Activated CD8-positive, alpha-beta memory T cell treated with anti-CD3 and anti-CD28 coated beads, Interleukin-2, amount 50 U/mL, for 1 hour (primary cell): Measurements from ENCODE around the gene ZNF70.

Experiments used
- DNase-seq: peaks from one replicate; pipeline ENCODE4 v3.0.0-alpha.2; 2020; ENCODE audit errors: extremely low read depth

Gene ZNF70

DNA sequence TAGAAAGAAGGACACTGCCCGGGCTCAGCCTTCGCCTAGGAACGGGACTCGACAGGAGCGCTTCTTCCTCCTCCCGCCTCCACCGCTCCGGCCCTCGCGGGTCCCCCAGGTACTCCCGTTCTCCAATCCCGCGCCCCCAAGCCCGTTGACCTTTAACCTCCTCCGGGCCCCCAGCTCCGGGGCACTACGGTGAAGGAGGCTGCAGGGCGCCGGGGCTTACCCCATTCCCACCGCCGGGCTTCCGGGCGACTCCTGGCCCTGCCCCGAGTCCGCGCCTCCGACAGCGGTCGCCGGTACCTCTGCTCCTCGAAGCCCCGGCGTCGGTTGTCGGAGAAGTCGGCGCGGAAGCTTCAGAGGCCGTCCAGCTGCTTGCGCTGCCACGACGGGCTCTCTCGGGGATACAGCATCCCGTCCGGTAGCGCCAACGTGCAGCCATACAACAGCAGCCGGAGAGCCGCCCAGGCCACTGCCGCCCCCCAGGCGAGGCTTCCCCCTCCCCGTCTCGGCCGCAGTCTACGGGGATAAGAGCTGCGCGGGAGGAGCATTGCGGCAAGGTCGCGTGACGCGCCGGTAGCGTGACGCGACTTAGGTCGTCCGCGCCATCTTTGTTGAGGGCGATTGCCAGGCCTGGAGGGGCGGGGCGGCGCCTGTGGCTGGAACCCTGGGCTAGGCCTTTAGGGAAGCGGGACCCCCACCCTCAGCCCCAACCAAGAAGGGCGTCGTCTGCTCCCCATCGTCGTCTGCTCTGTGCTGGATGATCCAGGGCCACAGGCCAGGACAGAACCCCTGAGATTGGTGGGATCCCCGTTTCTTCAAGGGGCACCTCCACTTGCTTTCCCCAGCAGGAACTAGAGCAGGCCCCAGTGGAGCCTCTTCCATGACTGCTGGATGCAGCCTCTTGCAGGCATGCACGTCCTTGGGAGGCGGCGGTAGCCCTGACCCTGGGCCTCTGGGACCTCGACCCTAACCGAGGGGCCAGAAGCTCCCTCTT, 33.8 kb downstream of the ZNF70 start:
- peak; percentile 56 for DNase-seq

GRCh38 chr22:23715806-23716375, 35.0 kb downstream of the ZNF70 start:
- DNase-seq: no peak

DNA sequence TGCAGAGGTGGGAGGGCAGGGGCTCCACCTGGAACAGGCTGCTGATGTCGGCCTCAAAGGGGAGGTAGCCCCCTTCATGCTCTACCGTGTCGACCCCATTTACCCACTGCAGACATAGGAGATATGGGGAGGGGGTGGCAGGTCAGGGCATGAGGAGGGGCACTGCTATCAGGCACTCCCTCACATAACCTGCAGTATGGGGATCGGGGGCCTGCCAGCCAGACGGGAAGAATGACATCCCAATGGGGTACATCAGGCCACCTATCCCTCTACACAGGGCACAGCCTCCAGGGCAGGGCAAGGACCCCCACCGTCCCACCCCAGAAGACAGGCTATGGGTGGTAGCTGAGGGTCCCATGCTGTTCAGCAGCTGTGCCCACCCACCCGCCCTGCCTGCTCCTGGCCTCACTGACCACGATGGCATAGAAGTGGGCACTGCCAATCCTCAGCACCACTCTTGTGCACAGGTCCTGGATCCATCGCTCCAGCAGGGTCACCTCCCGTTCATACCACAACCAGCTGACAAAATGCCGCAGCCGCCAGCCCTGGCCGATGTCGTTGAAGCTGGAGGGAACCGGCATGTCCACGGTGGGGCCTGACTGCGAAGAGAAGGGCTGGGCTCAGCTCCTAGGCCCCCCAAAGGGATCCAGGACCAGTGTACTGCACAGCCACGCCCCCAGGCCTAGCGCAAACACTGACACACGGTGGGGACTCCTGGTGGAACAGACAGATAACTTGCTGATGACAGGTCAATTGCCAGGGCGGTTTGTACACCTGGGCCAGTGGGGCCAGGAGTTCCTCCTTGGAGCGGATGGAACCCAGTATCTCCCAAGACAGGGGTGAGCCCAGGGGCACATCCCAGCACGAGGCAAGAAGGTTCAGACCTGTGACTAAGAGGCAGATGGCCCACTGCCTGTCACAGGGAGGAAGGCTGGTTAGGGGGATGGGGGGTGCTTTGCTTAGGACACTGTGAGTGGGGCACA, 36.0 kb downstream of the ZNF70 start:
- DNase-seq: no peak

- no peak for DNase-seq
Measured at GRCh38 chr22:23713696-23714595, 37.0 kb downstream of the ZNF70 start.

DNA sequence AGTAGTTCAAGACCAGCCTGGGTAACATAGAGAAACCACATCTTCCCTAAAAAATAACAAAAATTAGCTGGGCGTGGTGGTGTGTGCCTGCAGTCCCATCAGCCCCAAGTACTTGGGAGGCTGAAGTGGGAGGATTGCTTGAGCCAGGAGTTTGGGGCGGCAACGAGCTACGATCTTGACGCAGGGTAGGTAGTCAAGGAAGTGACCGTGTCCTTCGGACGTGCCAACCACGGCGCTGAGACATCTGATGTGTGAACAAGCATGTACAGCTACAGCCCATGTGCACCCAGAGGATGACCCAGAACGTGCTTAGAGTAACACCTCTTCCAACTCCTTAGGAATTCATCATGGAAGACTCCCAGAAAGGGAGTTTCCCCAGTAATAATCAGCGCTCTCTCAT, 38.7 kb downstream of the ZNF70 start:
- DNase-seq: no peak

- no peak for DNase-seq
Measured at GRCh38 chr22:23709107-23709506, 41.8 kb downstream of the ZNF70 start.

DNA sequence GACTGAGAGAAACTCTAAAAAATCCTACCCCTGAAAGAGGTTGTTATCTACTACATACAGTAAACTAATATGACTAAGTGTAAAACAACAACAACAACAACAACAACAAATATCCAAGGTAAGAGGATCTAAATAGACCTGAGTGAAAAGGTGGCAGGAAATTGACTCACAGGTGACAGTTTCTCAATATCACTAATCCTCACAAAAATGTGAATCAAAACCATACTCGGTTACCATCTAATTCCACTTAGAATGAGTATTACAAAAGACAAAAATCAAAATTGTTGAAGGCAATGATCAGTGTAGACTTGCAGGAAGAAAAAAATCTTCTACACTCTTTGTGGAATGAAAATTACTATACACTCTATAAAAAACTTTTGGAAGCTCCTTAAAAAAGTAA, 42.6 kb downstream of the ZNF70 start:
- no peak for DNase-seq

DNA sequence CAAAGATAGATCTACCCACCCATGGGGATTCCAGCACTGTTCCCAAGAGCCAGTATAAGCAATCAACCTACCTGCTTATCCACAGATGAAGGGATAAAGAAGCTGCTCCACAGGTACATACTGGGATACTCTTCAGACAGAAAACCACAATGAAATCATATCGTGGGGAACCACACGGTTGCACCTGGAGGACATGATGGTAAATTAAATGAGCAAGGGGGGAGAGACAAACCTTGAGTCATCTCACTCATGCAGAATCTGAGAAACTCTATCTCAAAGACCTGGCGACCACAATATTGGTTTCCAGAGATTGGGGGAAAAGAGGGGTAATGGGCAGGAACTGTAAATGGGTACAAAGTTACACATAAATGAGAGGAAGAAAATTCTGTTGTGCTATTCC, 45.6 kb downstream of the ZNF70 start:
- DNase-seq: no peak

DNA sequence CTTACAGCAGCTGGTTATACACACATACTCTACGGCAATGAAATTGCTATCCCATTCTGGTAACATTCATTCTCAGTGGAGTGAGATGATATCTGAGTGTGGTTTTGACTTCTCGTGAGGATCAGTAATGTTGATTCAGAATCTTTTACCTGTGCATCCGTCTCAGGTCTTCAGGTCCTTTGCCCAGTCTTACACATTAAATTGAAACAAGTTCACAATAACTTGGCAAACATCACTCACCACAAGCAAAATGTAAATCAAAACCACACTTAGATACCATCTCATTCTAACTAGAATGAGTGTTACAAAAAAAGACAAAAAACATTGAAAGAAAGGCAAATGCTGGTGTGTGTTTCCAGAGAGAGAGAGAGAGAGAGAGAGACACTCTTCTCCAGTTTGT, 46.1 kb downstream of the ZNF70 start:
- DNase-seq: no peak

DNA sequence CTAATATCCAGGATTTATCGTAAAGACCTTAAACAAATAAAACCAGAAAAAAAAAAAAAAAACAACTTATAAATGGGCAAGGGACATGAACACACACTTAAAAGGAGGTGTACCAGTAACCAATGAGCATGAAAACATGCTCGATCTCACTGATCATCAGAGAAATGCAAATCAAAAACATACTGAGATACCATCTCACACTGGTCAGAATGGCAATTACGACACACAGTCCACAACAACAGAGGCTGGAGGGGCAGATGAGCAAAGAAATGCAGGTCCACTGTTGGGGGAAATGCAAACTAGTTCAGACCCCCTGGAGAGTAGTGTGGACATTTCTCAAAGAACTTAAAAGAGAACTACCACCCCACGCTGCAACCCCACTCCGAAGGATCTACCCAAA, 46.9 kb downstream of the ZNF70 start:
- DNase-seq: no peak

- no peak for DNase-seq
Measured at GRCh38 chr22:23700706-23701105, 50.2 kb downstream of the ZNF70 start.

DNA sequence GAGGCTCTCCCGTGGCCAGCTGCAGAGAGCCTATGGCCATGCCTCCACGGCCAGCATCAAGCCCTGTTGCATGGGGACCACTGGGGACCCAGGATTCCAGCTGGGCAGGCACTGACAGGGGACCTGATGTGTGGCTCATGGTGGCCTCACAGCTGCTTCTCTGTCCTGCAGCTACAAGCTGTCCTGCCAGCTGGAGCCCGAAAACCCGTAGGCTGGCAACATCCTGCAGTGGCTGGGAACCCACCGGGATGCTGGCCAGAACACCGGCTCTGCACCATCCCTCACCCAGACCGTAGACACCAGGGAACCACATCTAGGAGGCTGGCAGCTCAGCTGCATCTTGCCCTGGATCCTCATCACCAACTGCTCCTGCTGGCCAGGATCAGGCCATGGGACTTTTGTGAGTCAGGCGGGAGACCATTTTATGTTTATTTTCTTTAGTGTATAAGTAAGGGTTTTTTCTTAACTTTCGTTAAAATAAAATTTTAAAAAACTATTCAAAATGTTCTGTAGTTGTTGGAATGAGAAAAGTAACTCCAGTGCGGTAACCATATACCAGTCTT, 52.2 kb downstream of the ZNF70 start:
- DNase-seq: no peak

- DNase-seq: no peak
Measured at GRCh38 chr22:23698094-23698493, 52.8 kb downstream of the ZNF70 start.

DNA sequence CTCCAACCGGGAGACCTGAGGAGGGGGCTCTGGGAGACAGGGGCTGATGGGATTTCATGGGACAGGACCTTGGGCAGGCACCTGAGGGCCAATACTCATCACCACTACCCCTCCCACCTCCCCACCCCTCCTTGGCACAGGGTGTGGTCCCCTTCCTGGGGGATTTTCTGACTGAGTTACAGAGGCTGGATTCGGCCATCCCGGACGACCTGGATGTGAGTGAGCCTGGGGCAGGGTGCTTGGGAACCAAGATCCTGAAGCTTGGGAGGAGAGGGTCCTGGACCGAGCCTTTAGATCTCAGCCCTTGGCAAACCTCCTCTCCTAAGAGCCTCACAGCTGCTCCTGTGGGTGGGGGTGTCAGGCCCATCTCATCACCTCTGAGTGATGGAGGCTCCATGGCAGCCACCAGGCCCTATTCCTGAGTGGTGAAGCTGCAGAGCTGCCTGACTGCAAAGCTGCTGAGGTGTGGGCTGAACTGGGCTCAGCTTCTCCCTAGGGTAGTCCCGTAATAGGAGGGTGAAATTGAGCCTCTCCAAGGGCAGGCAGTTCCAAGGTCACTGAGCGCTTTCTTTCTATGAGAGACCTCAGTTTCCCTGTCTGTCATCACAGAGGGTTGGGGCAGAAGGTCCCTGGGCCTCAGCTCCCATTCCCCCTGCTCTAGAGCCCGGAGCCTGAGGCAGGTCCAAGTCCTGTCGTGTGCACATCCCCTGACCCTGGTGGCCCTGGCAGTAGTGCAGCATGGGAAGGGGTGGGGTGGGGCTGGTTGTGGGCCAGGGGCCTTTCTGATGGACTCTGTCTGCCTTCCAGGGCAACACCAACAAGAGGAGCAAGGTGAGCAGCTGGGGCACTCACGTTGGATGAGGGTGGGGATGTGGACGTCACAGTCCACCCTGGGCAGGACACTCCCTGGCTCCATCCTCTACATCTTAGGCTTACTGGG, 53.6 kb downstream of the ZNF70 start:
- no peak for DNase-seq

DNA sequence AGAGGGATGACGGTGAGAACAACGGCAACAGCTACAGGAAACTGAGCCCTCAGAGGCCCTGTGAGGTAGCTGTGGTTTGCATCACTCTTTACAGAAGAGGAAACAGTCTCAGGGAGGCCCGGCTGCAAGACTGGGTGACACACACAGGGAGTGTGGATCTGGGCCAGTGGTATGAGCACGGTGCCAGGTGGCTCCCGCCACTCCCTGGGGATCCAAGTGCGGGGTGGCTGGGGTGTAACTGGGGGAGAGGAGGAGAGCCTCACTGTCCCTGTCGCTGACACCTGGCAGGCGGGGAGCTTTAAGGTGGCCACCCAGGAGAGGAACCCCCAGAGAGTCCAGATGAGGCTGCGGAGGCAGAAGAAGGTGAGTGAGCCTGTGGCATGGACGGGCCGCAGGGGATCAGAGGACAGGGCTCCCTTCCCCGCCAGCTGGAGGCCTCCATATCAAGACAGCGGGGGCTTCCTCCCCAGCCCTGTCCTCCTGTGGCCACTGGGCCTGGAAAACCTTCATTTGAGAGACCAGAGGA, 54.5 kb downstream of the ZNF70 start:
- DNase-seq: peak; percentile 69

GRCh38 chr22:23695571-23696325, 55.2 kb downstream of the ZNF70 start:
- DNase-seq: no peak

DNA sequence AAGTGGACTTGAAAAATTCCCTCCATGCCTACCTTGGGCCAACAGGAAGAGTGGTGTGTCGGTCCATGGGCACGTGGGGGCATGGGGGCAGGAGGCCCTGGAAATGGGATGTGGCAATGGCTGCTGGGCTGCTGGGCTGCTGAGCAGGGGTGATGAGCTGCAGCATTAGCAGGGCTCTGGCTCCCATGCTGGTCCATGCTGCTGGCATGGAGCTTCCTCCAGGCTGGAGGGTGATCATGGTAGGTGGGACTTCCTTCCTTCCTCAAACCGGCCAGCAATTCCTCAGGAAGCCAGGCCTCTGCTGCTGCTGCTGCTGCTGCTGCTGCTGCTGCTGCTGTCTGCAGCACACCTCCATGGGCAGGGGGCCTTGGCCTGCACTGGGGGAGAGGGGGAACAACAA, 55.8 kb downstream of the ZNF70 start:
- DNase-seq: no peak

DNA sequence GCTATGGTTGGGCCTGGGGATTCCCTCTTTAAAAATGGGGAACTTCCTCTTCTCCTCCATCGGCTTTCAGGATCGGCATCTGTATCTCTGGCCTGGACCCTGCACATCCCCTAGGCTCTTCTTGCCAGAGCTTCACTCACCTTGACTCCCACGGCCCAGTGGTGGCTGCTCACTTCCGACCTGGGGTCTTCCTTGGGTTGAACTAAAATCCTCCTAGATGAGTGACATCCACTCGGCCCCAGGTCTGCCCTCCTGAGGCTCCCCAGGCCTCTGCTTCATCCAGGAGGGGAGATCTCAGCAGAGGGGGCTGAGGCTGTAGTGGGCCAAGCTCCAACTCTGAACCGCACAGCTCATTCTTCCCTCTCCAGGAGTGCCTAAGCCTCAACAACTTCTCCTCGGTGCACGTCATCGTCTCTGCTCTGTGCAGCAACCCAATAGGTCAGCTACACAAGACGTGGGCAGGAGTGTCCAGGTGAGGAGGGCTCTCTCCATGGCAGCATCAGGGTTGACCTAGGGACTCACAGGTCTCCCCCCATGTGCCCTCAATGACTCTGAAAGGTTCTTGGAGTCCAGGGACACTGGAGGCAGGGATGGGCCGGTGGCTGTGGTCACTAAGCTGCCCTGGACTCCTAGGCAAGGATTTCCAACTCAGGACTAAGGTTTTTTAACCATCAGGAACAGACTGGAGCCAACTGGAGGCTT, 56.8 kb downstream of the ZNF70 start:
- no peak for DNase-seq
